Measurements from ENCODE around the gene SPOCK1.

Gene SPOCK1

DNA sequence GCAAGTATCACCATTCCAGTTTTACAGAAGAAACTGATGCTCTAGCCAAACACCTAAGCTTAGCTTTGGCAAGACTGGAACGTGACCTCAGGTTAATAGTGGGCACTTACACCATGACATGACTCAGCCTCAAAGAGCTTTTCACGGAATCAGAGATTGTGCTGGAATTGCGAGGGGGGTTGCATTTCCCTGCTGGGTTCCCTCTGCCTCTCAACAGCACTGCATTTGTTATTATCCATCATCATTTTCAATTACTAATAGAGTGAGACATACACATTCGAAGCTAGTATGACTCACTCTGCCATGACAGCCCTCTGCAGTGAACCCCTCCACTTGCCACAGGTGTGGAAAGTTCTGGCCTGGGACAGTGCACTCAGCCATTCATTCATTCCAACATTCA is 8.0 kb downstream of the SPOCK1 start:
- no peak for DNase-seq

DNA sequence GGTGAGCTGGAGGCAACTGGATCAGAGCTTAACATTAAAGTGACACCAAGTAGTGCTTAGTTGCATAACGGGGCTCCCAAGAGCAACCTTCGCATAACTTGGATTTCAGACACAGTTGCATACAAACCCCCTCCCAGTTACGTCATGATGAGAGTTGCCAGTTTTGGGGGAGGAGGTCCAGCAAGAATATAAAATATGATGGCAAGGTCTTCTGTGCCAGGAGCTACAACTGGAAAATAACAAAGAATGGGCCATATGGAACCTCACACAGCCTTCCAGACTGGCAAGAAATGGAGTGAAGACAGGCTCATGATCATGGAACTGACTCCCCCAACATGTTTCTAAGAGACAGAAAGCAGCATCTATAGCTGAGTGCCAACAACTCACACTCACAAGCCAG is 8.5 kb downstream of the SPOCK1 start:
- no peak for DNase-seq

DNA sequence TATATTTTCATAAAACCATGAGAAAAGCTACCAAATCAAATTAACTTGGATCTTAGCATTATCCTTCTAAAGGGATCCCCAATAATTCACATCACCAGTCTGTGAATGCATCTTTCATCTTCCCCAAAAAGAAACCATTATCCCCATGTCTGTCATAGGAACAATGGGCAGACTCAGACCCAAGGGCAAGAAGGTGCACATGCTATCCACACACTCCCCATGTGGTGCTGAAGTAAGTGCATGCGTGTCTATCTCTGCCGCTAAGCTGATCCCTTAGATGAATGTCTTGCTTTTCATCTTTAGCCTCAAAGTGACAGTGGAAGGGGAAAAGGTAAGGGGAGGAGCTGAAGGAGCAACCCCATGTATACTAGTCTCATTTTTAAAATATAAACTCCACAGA is 10.2 kb downstream of the SPOCK1 start:
- DNase-seq = no peak

DNA sequence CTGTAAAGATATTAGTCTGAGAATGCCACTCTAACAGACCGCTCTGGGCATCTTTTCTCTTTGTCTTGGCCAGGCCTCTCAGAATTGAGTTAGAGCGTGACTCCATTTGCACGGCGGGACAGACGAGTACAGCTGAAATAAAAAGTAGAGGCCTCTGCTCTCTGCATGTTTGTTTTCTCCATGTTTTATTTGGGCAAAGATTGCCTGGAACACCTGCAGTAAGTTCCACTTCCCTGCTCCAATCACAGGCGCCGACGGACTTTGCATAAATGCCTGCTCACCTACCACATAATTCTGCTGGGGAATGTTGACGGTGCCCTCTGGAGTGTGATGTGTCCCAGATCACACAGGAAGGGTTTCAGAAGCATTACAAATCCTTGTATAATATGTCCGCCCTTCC is 10.6 kb downstream of the SPOCK1 start:
- no peak for DNase-seq

DNA sequence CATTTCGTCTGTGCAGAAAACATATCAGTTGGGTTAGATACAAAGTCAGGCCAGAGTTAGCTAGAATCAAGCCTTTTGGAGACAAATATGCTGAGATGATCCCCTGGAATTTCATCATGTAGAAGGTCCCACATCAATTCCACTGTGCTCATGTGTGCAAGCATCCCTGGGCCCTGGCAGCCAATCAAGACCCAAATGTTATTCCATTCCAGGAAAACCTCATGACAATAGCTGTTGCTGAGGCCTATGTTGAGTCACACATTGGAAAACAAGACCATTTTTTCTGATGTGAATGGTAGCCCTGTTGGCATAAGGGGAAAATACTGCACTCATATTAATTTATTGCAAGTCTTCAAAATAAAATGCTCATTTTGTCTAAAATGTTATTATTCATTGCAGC is 11.5 kb downstream of the SPOCK1 start:
- DNase-seq = no peak

DNA sequence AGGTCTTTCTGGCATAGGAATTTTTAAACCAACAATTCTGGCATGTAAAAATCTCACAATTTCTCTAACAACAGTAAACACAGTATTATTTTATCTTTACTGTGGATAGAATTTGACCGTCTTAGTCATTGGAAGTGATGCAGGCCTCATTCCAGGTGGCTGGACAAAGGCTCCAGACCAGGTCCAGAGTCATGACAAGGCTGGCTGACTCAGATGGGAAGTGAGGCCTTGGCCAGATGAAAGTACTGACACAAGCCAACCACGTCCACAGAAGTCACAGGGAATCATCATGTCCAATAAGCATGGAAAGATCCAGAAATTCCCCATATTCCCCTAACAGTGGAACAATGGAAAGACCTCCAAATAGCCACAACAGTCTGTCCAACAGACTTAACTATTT is 12.4 kb downstream of the SPOCK1 start:
- DNase-seq = no peak

DNA sequence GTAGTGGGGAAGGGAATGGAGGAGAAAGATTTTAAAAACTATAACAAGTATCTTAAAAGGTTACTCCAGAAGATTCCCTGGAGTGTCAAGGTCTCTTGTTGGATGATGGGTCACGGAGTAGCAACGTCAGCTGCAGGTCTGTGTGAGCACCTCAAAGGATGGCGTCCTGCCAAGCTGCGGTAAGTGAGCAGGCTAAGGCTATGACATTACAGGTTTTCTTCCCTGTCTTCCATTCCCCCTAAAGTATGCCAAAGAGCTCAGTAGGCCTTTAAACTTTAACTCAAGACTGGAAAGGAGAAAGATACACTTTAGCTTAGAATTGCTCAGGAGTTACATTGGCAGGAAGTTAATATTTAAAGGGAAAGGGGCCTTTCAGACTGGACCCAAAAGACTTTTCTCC is 17.5 kb downstream of the SPOCK1 start:
- no peak for DNase-seq

DNA sequence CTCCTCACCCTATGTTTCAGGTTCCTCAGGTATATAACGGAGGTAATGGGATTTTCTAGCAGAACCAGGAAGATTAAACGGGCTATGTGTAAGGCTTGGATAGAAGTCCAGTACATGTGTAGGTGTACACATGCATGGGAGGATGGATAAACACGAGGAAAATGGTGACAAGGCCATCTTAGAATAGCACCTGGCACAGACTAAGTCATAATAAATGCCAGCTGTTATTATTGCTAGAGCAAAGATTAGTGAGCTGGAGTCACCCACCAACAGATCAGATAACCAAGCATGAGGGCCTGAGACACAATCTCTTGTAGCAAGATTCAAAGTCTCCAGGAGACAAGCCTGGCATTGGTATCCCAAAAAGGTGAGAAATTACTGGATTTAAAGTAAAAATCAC is 21.1 kb downstream of the SPOCK1 start:
- no peak for DNase-seq

DNA sequence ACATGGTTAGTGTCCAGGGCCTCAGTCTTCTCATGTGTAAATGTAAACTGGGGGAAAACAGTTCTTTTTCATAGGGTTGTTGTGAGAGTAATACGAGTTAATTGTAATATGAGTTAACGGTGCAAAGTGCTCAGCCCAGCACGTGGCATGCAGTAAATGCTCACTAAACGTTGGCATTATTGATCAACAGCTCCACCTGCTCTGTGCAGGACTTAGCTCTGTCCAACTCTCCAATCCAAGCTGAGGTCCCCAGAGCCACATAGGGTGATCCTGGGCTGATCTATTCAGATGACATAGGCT is 28.3 kb downstream of the SPOCK1 start:
- DNase-seq = no peak

DNA sequence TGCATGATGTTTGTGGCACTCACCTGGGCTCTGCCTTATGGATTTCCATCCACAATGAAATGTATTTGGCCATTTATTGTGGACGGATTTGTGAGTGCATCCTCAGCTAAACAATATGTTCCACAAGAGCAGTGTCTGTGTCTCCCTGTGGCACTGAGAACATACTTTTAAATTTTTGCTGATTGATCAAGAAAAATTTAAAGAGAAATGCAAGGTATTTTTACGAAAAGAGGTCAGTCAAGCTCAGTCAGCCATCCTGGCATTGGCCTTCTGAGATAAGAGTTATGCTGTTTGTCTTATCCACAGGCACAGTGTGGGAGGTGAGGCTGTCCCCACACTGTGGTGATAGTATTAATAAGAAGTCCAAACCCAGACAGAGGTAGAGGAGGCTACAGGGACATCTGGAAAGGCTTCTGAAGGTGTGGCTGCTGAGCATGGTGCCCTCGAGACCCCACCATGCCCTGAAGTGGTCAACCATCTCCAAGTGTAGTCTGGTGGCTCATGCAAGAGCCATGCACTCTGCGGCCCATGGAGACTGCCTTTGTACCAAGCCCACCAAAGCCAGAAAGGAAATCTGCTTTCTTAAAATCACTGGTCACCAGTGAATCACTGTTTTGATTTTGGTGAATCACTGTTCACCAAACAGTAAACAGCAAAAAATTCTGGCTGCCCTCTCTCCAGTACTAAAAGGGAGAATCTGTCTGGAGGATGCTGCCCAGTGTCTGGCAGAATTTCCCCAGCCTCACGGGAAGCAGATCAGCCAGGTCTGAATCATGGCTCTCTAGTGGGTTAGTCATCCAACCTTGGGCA is 28.8 kb downstream of the SPOCK1 start:
- no peak for DNase-seq

DNA sequence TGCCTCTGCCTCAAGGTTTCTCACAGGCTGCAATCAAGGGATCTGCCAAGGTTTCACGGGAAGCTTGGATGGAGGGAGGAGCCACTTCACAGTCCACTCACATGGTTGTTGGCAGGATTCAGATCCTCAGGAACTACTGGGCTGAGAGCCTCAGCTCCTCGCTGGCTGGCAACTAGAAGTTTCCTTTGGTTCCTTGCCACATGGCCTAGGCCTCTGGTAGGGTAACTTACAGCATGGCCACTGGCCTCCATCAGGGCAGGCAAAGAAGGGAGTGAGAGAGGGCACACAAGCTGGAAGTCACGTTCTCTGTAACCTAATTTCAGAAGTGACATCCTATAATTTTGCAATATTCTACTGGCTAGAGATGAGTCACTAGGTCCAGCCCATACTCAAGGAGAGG is 32.2 kb downstream of the SPOCK1 start:
- no peak for DNase-seq

DNA sequence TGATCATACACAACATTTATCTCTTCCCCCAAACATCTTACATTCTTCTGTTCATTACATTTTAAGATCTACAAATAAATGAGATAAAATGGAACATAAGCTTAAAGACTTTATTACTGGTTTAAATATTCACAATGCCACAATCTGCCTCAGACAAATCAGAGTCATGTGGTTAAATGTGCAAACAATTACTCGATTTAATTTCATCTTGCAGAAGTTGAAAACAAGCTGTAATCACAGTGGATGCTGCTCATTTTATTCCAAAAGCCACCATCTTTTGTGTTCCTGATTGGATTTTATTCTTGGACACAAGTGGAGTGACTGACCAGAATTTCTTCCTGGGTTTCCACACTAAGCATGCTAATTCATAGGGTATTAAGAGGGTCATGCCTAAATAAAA is 33.2 kb downstream of the SPOCK1 start:
- no peak for DNase-seq

DNA sequence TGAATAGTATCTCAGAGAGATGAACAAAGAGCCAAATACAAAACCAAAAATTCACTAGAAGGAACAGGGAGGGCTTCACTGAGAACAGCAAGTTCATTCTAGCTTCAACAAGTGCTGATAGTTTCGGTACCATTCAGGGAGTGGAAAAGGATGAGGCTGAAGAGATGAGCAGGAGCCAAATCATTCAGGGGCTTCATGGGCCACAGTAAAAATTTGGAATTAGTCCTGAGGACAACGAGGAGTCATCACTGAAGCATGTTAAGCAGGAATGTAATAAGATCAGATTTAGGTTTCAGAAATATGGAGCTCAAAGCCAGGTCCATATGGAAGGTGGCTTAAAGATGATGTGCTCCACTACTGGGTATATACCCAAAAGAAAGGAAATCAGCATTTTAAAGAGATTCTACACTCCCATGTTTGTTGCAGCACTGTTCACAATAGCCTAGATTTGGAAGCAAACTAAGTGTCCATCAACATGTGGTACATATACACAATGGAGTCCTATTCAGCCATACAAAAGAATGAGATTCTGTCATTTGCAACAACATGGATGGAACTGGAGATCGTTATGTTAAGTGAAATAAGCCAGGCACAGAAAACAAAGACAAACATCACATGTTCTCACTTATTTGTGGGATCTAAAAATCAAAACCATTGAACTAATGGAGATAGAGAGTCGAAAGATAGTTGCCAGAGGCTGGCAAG is 36.2 kb downstream of the SPOCK1 start:
- no peak for DNase-seq

DNA sequence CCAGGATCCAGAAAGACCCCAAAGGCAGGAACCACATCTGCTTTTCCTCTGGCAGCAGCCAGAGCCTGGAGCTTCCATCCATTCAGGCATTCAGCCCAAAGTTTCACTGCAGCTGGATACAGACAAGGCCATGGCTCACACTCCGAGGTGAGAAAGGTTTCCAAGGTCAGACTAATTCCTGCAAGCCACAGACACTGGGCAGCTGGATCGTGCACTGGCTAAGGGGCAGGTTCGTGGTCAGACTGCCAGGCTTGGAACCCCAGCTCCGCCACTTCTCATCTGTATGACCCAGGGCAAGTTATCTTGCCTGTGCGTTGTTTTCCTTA is 36.9 kb downstream of the SPOCK1 start:
- DNase-seq = no peak

DNA sequence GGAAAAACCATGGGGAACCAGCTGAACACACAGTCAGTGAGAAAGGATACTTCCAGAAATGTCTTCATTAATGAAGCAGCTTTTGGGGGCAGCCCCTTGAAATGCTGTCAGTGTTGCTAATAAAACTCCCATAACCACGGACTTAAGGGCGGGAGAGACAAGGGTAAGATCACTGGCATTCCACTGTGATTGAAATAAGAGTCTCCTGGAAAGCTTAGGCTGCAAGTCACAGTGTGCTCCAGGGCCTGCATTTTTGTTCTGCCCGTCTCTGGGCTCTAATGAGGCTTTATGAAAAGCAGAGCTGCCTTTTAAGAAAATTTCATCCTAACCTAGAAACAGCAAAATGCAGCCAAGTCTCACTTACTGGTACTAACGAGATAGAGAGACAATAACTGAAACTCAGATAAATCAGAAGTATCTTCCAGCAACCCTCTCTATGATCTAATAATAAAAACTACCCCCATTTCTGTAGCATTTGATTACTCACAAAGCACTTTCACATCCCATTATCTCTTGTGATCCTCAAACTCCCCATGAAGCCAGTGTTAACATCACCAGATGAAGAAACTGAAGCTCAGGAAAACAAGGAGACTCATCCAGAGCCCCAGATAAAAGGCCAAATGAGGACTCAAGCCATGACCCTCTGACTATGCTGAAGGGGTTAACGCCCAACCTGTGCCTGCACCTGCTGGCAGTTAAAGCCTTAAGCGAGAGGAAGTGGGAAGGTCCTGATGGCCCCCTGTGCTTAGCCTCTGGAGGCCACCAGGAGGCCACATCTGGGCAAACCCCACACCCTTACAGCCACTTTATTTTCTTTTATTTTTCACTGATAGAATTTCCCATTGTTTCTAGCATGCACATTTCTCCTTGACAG is 37.5 kb downstream of the SPOCK1 start:
- no peak for DNase-seq

DNA sequence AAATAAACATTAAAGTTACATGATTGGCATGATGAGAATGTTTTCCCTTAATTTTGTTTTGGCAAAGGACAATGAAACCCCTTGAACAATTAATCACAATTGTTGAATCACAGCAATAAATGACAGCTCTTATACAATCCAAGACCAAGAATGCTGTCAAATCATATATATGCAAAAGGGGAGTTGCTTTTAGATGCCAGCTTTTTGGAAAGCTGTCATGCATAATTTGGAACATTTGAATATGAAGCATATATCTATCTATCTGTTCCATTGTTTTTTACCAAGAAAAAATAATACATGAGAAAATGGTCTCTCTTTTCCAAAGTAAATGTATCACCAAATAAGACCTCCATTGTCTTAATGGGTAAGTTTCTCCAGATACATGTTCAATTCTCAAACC is 44.5 kb downstream of the SPOCK1 start:
- DNase-seq = no peak

DNA sequence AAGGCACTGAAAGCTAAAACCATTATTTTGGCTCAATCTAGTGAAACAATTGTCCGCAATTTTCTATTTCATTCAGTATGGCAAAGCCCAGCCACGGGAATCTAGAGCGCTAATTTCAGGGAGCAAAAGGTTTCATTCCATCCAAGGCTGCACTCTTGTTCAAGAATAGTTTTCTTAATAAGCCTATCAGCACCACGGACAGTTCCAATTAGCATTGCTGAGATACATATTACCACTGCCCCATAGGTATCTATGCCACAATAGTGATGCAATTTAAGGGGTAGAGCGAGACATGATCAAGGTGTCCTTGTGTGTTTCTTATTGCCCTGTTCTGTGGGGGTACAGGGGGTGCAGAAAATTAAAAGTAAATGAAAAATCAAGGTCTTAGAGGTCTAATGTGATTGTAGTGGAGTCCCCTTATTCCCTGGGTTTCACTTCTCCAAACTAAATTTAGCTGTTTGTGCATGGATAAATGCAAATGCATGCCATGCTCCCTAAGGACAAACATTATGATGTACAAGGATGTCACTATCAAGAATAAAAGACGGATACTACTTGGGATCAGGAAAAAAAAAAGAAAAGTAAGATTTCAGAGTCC is 45.5 kb downstream of the SPOCK1 start:
- no peak for DNase-seq

DNA sequence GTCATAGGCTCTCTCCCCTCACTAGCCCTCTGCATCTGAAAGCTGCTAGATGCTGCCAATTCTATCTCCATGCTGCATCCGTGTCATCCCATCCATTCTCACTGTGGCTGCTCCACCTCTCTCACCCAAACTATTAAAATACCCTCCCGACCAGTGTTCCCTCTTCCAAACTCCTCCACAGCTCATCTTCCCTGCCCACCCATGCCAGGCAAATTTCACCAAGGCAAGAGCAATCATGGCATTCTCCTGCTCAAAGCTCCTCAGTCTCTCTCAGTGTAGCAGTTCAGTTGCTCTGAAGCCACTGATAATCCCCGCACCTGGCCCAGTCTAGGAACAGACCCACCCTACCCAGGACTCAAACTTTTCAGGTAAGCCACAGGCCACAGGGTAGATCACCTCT is 48.4 kb downstream of the SPOCK1 start:
- DNase-seq = no peak

DNA sequence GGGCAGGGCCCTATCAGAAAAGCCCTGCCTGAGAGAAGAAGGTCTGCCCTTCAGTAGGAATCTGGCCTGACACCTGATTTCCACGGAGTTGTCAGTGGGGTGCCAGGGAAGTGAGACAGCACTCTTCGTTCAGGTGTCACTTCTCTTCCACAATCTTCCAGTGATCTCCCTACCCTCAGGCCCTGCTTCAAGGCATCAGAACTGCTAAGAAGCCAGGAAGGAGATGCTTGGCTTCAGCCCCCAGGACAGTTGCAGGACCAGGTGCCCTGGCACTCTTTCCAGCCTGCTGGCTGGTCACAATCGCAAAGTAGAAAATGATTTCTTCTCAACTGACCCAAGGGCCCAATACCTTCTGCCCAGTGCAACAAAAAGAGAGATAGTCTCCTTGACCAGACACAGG is 50.3 kb downstream of the SPOCK1 start:
- no peak for DNase-seq

DNA sequence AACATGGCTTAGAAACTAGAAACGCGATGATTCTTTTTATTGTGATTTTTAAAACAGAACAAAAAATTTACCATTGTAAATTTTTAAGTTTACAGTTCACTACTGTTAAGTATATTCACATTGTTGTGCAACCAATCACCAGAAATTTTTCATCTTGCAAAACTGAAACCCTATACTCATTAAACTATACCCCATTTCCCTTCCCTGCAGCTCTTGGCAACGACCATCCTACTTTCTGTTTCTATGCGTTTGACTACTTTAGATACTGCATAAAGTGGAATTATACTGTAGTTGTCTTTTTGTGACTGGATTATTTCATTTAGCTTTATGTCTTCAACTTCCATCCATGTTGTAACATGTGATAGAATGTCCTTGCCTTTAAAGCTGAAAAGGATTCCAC is 52.5 kb downstream of the SPOCK1 start:
- no peak for DNase-seq

DNA sequence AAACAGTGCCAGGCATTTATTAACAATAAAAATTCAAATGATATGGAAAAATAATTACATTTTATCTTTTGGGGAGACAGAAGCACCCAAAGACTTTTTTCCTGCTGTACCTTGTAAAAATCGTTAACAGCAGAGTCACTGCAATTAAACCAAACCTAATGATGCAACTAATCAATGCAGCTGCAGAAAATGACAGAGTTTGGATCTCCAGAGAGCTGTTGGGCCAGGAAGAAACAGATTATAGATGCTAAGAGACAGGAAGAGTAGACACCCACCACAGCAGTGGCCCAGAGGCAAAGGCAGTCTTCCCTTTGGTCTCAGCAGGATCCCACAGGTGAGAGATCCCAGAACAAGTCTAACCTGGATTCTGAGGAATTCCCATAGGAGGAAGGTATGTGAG is 53.0 kb downstream of the SPOCK1 start:
- no peak for DNase-seq

DNA sequence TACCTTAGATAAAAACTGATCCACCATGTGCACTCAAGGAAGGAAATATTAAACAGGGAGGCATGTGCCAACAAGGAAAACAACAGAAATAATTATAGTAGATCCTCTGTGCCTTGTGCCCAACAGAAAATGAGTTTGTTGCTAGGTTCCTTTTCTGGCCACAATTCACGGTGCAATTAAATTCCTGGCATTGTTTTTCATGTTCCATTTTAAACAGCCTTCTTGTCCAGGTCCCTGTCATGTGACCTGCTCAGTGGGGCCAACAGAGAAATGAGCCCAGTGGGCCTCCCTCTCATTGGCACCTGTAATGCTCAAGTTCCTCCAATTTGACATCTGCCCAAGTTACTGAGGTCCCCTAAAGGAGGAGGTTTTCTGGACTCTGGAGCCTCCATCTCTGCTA is 56.5 kb downstream of the SPOCK1 start:
- DNase-seq = no peak

DNA sequence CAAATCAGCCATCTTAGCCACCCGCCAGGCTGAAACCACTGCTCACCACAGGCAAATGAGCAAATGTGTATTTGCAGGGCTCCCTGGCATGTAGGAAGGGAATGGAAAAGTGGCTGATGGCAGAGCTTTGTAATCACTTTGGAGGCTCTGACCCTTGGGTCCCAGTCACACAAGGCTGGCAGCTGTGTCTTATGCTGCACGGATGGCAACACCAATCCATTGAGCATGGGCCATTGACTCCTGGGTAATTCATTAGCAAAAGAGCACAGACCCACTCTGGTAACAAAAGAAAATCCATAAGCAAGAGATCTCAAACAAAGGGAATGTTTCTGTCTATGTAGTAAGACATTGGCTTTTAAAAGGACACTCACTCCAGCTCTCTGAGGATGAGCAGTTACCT is 57.6 kb downstream of the SPOCK1 start:
- no peak for DNase-seq

DNA sequence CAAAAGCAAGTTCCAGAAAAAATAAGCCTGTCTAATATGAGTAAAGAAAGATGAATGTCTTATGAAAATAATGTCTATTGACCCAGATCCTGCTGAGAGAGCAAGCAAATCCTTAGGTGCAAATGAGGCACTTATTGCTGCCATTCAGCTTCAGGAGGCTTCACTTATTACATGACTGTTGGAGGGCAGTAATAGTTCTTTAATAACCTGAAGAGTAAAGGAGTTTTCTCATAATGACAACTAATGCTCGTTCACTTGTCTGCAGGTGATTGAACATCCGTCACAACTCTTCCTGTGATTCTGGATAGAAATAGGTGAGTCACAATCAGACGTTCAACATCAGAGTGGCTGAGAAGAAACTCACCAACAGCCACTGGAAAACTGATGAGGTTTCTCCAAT is 58.3 kb downstream of the SPOCK1 start:
- DNase-seq = no peak
